GM04504 (cell line): ENCODE data around the gene ZBTB11.
"Not testable (repeated sequence)": the region's sequence is repeated elsewhere in the genome, so short reads cannot be mapped to it uniquely, and the experiment has no call there.

Source experiments
- DNase-seq: peaks from one replicate; pipeline ENCODE4 v3.0.0-alpha.2; 2012; ENCODE audit warnings: low read depth

The ZBTB11 gene

GRCh38 chr3:101691685-101692671 lies 15.0 kb upstream of the ZBTB11 start:
- DNase-seq, result not testable (repeated sequence)

- DNase-seq, result no peak
Measured at GRCh38 chr3:101690972-101691371, 14.0 kb upstream of the ZBTB11 start.

- no peak for DNase-seq
Measured at GRCh38 chr3:101689286-101689685, 12.4 kb upstream of the ZBTB11 start.

GRCh38 chr3:101687142-101687931 lies 10.4 kb upstream of the ZBTB11 start:
- no peak for DNase-seq

- DNase-seq, result no peak
Measured at GRCh38 chr3:101685870-101686307, 9.0 kb upstream of the ZBTB11 start.

- no peak for DNase-seq
Measured at GRCh38 chr3:101685050-101685400, 8.1 kb upstream of the ZBTB11 start.

- no peak for DNase-seq
Measured at GRCh38 chr3:101680466-101680865, 3.5 kb upstream of the ZBTB11 start.

GRCh38 chr3:101678837-101679236 lies 1.9 kb upstream of the ZBTB11 start:
- not testable (repeated sequence) for DNase-seq

GRCh38 chr3:101677436-101678286 lies 729 bp upstream of the ZBTB11 start:
- DNase-seq, result no peak

GRCh38 chr3:101676216-101676764 lies 642 bp downstream of the ZBTB11 start:
- DNase-seq, result peak; percentile 89

GRCh38 chr3:101675709-101676215 lies 1.2 kb downstream of the ZBTB11 start:
- no peak for DNase-seq

- no peak for DNase-seq
Measured at GRCh38 chr3:101674518-101674917, 2.4 kb downstream of the ZBTB11 start.

GRCh38 chr3:101673953-101674352 lies 3.0 kb downstream of the ZBTB11 start:
- no peak for DNase-seq

GRCh38 chr3:101671014-101671413 lies 5.9 kb downstream of the ZBTB11 start:
- no peak for DNase-seq

GRCh38 chr3:101667844-101668243 lies 9.1 kb downstream of the ZBTB11 start:
- no peak for DNase-seq

- no peak for DNase-seq
Measured at GRCh38 chr3:101667331-101667730, 9.6 kb downstream of the ZBTB11 start.

GRCh38 chr3:101665851-101666250 lies 11.1 kb downstream of the ZBTB11 start:
- DNase-seq, result no peak

- DNase-seq, result no peak
Measured at GRCh38 chr3:101665357-101665756, 11.6 kb downstream of the ZBTB11 start.

GRCh38 chr3:101660714-101661113 lies 16.2 kb downstream of the ZBTB11 start:
- no peak for DNase-seq

GRCh38 chr3:101656651-101657050 lies 20.3 kb downstream of the ZBTB11 start:
- DNase-seq, result no peak

- no peak for DNase-seq
Measured at GRCh38 chr3:101646726-101647125, 30.2 kb downstream of the ZBTB11 start.
